GM21528 (cell line): ENCODE results near the gene ANKRD35.

Experiments used
- ATAC-seq: cut with Tn5 transposase; IDR thresholded peaks from one replicate; pipeline ENCODE4 v1.9.1; 2021; ENCODE audit warnings: mild to moderate bottlenecking, moderate library complexity; ENCODE audit not compliant: unreplicated experiment, low FRiP score

ANKRD35 gene

GRCh38 chr1:145898756-145899155 is 13.1 kb upstream of the ANKRD35 start:
- no peak for ATAC-seq

- no peak for ATAC-seq
These were observed 12.3 kb upstream of the ANKRD35 start for GRCh38 chr1:145897969-145898368.

GRCh38 chr1:145895471-145895870 is 9.8 kb upstream of the ANKRD35 start:
- ATAC-seq: no peak

GRCh38 chr1:145893306-145894055 is 7.8 kb upstream of the ANKRD35 start:
- no peak for ATAC-seq

GRCh38 chr1:145892486-145893087 is 6.9 kb upstream of the ANKRD35 start:
- ATAC-seq: no peak

GRCh38 chr1:145891587-145892485 is 6.2 kb upstream of the ANKRD35 start:
- no peak for ATAC-seq

GRCh38 chr1:145891143-145891542 is 5.5 kb upstream of the ANKRD35 start:
- no peak for ATAC-seq

- no peak for ATAC-seq
These were observed 4.1 kb upstream of the ANKRD35 start for GRCh38 chr1:145889722-145890121.

- ATAC-seq: no peak
These were observed 2.0 kb upstream of the ANKRD35 start for GRCh38 chr1:145887631-145888030.

- no peak for ATAC-seq
These were observed 1.1 kb upstream of the ANKRD35 start for GRCh38 chr1:145886816-145887215.

- no peak for ATAC-seq
These were observed 724 bp upstream of the ANKRD35 start for GRCh38 chr1:145886390-145886789.

- no peak for ATAC-seq
These were observed 991 bp downstream of the ANKRD35 start for GRCh38 chr1:145884675-145885074.

- no peak for ATAC-seq
These were observed 5.9 kb downstream of the ANKRD35 start for GRCh38 chr1:145879775-145880174.

- no peak for ATAC-seq
These were observed 6.9 kb downstream of the ANKRD35 start for GRCh38 chr1:145878724-145879123.

- no peak for ATAC-seq
These were observed 7.7 kb downstream of the ANKRD35 start for GRCh38 chr1:145877923-145878486.

GRCh38 chr1:145874646-145875045 is 11.0 kb downstream of the ANKRD35 start:
- no peak for ATAC-seq

- ATAC-seq: no peak
These were observed 13.4 kb downstream of the ANKRD35 start for GRCh38 chr1:145871994-145872924.

- no peak for ATAC-seq
These were observed 17.4 kb downstream of the ANKRD35 start for GRCh38 chr1:145868232-145868631.

GRCh38 chr1:145863282-145864018 is 22.2 kb downstream of the ANKRD35 start:
- no peak for ATAC-seq
